Measurements from ENCODE around the gene NBPF4.
A peak's percentile ranks its signal among the peaks of the same experiment; 100 is the strongest.
"Not testable (repeated sequence)": the region's sequence is repeated elsewhere in the genome, so short reads cannot be mapped to it uniquely, and the experiment has no call there.

The NBPF4 gene, protein sequence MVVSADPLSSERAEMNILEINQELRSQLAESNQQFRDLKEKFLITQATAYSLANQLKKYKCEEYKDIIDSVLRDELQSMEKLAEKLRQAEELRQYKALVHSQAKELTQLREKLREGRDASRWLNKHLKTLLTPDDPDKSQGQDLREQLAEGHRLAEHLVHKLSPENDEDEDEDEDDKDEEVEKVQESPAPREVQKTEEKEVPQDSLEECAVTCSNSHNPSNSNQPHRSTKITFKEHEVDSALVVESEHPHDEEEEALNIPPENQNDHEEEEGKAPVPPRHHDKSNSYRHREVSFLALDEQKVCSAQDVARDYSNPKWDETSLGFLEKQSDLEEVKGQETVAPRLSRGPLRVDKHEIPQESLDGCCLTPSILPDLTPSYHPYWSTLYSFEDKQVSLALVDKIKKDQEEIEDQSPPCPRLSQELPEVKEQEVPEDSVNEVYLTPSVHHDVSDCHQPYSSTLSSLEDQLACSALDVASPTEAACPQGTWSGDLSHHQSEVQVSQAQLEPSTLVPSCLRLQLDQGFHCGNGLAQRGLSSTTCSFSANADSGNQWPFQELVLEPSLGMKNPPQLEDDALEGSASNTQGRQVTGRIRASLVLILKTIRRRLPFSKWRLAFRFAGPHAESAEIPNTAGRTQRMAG

DNA sequence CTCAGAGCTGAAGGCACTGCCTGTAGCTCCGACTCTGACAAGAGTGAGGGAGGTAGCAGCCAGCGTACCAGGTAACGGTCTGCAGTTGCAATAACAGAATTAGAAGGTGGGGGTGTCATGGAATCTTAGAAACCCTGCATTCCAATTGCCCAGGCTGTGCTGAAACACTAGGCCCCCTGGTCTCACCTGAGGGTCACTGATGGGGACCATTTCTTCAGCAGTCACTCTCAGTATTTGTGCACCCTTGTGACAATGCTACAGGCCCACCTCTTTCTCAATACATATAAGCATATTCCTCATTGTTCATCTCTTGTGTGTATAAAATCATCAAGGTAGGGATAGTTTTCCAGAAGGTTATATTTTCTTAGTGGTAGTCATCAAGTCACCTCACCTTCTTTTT is at the start of gene NBPF4:
NBPF4 (minus strand) TSS at position 101 of the 400 bp plus-strand sequence. CDS start 315 bp downstream, outside the sequence.
- DNase-seq (ENCODE audit: low spot score) = not testable (repeated sequence)

DNA sequence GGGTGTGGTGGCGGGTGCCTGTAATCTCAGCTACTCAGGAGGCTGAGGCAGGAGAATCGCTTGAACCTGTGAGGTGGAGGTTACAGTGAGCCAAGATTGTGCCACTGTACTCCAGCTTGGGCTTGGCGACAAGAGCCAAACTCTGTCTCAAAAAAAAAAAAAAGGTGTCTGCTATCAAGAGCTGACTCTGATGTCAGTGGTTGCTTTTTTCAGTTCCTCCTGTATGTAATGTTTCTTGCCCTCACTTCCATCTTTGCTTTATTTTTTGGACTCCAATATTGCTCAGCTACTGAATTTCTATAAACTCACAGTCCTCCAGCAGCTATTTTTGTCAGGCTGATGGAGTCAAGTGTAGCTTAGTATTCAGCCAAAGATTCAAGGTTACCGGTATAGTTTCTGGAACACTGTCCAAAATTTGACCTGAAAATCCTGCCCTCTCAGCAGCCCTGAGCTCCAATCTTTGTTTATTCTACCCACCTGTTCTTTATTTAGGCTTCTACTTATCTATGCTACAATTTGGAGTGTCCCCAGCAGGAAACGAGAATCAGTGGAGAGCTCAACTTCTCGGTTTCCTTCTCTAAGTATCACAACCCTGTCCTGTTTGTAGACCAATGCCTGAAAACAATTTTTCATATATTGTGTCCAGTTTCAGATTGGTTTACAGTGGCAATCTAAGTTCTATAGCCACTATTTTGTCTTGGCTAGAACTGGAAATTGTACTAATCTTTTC is 38.8 kb upstream of the NBPF4 start:
- DNase-seq (ENCODE audit: low spot score) = not testable (repeated sequence)

DNA sequence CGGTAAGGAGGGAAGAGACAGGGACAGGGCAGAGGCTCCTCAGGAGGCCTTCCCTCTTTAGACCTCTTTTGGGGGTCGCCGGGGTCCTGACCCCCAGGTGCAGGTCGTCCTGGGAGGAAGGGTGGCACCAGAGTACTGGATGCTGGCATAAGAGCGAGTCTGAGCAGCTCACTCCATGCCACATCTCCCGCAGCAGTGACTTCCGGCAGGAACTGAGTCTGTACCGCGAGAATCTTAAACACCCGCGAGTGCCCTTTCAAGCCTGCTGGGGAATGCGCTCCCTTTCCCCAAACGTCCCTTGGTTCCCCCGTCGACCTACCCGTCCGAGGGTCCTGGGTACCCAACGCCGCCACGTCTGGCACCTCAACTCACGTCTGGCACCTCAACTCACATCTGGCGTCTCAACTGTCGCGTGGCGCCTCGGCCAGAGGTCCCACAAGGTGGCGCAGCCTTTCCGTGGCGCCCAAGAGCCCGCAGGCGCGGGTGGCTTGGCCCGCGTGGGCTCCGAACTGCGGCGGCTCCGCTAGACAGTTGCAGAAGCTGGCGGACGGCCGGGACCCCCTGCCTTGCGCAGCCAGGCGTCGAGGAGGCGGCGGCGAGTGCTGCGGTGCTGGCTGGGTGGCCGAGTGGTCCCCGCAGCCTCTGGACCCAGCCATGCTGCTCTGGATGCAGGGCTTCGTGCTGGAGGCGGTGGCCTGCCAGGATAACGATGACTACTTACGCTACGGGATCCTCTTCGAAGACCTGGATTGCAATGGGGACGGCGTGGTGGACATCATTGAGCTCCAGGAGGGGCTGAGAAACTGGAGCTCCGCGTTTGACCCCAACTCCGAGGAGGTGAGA is 28.8 kb upstream of the NBPF4 start:
- DNase-seq (ENCODE audit: low spot score) = not testable (repeated sequence)

DNA sequence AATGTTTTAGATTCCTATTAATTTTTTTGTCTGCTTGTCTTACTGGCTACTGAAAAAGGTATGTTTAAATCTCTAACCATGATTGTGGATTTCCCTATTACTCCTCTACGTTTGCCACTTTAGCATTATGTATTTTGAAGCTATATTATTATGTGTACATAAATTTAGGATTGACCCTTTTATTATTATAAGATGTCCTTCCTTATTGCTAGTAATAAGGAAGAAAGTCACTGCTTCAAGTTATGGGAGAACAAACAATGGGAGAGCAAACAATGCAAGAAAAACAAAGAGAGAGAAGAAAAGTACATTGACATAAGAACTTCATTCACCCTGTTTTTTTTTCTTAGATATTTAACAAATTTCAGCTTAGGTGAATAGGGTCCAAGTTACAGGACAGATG is 23.2 kb upstream of the NBPF4 start:
- not testable (repeated sequence) for DNase-seq (ENCODE audit: low spot score)

DNA sequence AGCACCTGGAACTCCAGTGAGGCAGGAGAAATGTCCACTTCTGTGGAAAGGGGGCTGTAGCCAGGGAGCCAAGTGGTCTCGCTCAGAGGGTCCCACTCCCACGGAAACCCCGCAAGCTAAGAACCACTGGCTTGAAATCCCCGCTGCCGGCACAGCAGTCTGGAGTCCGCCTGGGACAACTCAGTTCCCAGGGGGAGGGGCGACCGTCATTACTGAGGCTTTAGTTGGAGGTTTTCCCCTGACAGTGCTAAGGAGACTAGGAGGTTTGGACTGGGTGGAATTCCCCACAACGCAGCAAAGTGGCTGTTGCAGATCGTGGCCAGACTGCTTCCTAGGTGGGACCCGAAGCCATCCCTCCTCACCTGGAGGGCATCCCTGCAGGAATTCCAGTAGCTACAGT is 18.1 kb upstream of the NBPF4 start:
- DNase-seq (ENCODE audit: low spot score) = not testable (repeated sequence)

DNA sequence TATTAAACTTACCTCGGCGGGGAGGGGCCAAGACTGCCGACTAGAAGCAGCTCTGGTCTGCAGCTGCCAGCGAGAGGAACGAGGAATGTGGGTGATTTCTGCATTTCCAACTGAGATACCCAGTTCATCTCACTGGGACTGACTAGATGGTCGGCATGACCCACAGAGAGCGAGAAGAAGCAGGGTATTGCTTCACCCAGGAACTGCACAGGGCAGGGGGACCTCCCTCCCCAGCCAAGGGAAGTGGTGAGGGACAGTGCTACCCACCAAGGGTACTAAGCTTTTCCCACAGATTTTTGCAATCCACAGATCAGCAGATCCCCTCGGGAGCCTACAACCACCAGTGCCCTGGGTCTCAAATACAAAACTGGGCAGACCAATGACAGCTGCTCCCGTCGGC is 17.6 kb upstream of the NBPF4 start:
- DNase-seq (ENCODE audit: low spot score) = not testable (repeated sequence)

DNA sequence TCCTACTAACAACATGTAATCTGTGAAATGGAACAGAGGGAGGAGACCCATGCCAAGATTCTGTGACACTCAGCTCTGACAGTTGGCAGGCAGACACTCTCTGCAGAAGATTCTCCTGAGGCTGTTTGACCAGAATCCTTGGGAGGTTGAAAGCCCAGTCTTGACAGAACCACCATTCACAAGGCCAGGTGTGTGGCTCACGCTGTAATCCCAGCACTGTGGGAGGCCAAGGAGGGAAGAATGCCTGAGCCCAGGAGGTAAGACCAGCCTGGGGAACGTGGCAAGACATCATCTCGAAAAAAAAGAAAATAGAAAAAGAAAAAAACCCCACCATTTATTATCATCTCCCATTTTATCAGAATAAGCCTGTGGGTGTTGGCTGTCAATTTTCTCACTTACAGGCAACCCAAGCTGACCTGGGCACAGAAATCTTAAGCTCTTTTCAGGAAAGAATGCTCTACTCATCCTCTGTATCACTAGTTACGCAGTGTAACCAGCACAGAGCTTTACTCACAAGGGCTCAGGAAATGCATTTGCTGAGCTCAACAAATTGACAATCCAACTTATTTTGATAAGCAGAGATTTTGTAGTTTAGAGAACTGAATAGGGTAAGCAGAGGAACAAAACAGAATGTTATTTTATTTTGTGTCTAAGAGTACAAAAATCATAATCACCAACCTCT is 16.8 kb upstream of the NBPF4 start:
- not testable (repeated sequence) for DNase-seq (ENCODE audit: low spot score)

DNA sequence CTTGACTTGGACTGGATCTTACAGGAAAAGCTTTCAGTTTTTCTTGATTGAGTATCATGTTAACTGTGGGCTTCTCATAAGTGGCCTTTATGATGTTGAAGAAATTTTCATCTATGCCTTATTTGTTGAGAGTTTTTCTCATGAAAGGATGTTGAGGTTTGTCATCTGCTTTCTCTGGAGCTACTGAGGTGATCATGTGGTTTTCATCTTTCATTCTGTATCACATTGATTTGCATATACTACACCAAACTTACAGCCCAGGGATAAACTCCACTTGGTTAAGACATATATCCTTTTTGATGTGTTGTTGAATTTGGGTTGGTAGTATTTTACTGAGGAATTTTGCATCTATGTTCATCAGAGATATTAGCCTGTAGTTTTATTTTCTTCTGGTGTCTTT is 11.6 kb upstream of the NBPF4 start:
- DNase-seq (ENCODE audit: low spot score) = not testable (repeated sequence)

DNA sequence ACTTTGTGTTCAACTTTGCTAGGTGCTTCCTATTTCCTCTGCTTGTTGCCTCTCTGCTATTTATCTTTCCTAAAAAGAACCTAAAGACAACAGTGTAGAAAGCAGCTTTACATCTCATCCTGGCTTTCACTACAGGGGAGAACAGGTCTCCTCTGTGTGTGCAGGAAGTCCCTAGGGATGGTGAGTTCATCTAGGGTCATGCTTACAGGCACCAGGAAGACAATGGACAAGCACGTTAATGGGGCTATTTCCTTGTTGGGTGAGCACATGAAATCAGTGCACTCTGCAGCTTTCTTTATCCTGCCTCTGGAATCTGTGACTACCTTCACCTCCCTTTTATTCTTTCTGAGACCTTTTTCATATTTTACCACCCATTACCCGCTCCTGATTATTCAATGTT is 4.5 kb downstream of the NBPF4 start:
- not testable (repeated sequence) for DNase-seq (ENCODE audit: low spot score)

DNA sequence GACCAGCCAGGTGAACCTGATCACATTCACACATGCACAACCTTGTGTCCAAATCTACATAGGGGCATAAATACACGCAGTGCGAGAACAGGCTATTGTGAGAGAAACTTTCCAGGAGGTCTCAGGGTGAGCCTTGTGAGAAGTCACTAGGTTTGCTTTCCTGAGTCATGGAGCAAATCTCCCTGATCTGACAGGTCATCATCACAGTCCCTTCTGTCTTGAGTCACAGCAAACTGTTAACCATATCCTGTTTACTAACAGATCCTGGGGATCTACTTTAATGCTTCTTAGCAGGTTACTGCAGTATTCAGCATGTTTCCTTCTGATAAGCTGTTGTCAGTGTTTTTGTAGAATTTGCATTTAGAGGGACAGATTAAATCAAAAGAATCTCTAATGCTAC is 8.6 kb downstream of the NBPF4 start:
- not testable (repeated sequence) for DNase-seq (ENCODE audit: low spot score)

DNA sequence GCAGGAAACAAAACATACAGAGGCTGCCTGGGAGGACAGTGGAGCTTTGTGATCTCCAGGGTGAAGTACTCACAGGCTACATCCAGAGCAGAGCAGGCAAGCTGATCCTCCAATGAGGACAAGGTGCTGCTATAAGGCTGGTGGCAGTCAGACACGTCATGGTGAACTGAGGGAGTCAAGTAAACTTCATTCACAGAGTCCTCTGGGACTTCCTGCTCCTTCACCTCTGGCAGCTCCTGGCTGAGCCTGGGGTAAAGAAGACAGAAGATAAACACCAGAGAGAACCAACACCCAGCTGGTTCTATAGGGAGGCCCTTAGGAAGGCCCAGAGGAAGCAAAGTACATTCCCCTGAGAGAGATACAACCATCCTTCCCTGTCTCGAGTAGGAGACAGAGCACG is 11.7 kb downstream of the NBPF4 start:
- not testable (repeated sequence) for DNase-seq (ENCODE audit: low spot score)

DNA sequence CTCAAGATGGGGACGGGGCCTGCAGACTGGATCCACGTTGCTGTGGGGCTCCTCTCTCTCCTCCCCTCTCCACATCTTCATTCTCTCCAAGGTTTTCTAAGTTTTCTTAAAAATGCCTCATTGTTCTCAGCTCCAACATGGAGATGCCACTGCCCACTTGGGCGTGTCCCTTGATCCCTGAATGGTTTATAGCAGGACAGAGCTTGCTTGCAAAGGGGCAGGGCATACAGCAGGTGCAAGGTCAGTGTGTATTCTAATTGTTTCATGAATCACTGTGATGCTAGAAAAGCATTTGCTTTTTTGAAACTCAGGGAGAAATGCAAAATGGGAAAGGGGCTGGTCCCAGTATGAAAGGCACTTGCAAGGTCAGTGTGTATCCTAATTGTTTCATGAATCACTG is 13.9 kb downstream of the NBPF4 start:
- DNase-seq (ENCODE audit: low spot score) = not testable (repeated sequence)

DNA sequence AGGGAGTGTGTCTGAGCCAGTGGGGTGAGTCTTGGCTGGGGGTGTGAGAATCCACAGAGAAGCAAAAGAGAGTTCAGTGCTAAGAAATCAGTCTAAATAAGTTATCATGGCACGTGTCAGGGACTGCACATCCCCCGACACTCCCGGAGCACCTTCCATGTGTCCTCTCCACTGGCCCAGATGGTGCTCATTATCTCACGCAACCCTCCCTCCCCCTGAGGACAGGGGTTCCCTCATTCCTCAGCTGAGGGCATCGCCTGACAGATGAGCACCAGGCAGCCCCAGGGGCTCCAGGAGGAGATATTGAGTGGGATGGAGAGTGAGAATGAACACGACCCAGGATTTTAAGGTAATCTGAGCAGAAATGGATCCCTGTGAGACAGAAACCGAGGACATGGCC is 16.1 kb downstream of the NBPF4 start:
- not testable (repeated sequence) for DNase-seq (ENCODE audit: low spot score)

DNA sequence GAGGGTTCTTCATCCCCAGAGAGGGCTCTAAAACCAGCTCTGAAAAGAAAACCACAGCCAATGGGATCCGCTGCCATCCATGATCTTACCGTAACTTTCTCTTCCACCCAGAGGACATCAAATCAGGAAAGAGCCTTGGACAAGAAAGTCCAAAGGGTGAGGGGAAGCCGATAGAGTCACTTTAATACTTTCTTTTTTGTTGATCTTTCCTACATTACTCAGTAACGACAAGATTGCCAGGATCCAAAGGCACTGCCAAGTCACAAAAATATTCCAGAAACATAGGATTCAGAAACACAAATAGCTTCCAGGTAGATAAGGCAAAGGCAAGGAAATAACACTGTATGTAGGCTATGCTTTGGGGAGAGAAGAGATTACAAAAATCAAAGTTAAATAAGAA is 17.0 kb downstream of the NBPF4 start:
- not testable (repeated sequence) for DNase-seq (ENCODE audit: low spot score)

DNA sequence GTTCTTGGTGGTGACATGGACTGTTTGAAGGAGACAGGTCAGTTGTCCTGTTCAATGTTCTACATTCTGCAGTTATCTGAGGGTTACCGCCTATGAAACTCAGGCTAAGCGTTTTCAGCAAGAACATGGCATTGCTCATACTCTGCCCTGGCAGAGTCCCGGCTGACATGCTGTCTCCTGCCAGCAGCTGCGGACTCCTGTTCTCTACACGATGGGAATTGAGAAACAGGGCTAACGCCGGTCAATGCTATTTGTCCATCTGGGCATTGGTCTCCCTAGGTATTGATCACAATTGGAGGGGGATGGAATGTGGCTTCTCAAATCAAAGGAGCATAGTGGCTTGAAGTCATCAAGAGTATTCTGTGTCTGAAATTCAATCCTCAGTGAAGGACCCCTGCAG is 20.6 kb downstream of the NBPF4 start:
- DNase-seq (ENCODE audit: low spot score) = not testable (repeated sequence)

DNA sequence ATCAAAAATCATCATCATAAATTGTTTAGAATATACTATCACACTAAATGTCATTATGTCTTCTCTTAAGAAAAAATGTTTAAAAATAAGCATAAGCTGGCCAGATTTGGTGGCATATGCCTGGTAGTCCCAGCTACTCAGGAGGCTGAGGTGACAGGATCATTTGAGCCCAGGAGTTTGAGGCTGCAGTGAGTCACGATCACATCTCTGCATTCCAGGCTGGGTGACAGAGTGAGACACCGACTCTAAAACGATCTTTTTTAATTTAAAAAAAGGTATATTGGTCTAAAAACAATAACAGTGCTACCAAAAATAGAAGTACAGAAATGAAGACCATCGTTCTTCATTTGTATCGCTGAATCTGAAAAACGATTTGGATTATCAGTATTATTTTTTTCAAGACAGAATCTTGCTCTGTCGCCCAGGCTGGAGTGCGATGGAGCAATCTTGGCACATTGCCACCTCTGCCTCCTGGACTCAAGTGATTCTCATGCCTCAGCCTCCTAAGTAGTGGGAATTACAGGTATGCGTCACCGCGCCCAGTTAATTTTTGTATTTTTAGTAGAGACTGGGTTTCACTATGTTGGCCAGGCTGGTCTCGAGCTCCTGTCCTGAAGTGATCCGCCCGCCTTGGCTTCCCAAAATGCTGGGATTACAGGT is 26.2 kb downstream of the NBPF4 start:
- DNase-seq (ENCODE audit: low spot score) = not testable (repeated sequence)

DNA sequence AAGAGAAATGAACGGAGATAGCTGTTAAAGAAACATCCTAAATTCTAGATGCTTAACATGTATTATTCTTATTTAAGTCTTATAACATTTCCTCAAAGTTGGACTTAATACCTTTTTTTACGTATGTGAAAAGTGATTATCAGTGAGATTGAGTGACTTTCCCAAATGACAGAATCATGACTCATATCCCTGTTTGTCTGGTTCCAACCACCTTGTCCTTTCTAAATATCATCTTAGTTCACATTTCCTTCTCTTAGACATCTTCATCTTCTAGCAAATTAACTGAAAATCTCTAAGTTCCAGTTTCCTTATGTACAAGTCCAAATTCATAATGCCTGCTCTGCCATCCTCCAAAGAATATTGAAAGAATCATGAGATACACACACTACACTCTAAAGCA is 26.9 kb downstream of the NBPF4 start:
- DNase-seq (ENCODE audit: low spot score) = peak; percentile 18

DNA sequence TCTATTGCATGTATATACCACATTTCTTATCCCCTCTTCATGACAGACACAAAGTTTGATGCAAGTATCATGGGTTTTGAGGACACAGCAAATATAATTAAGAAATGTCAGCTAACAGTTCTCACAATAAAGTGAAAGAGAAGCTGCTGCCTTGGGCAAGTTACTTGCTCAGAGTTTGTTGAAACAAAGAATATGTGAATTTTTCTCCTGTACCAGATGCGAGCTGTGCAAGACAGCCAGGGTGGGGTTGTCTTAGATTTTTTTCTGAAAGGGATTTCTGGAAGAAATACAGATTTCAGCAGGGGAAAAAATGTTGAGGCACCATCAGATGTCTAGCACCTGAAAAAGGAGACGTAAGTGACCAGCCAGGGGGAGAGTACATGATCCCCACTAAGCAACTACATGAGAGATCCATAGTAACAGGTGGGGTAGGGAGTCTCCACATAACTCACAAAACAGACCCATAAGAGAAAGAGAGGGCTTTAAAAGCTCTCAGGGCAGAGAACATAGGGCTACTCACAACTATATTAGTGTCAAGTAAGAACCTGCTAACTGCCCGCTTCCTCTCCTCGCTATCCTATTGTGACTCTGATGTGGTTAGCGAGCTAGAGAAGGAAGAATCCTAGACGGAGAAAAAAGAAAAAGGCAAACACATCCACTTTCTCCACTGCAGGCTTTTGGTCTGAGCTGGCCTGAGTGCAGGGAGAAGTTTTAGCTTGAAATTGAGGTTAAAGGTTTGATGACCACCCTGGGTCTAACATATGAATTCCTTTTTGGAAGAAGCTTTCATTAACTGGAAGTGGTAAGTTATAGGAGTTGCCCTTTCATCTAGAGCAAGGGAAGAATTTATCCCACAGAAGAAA is 27.6 kb downstream of the NBPF4 start:
- DNase-seq (ENCODE audit: low spot score) = not testable (repeated sequence)

DNA sequence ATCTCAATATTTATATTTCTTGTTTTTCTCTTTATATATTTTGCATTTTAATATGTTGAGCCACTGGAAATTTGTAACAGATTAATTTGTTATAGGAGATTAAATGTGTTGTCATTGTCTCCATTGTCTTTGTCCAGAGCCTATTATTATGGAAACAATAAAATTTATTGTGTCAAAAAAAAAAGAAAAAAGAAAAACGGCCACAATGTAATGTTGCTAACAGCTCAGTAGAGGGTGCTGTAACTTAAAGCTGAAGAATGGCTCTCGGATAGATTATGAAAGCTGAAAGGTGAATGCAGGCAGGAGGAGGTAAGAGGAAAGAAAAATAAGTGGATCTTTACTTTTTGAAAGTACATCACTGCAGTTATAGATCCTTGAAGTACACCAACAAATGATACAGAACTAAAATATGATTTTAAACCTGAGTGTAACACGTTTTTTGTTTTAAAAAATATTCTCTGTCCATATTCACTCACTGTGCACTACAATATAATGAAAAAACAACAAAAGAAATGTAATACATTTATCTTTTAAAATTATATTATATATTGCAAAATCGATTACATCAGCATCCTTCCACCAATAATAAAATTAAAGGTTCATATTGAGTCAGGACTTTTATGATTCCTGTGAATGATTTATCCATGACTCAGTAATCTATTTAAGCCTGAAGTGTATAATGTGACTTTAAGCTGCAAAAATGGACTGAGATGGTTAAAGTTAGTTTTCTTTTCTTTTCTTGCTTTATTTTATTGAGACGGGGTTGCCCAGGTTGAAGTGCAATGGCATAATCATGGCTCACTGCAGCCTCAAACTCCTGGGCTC is 29.0 kb downstream of the NBPF4 start:
- DNase-seq (ENCODE audit: low spot score) = peak; percentile 46
